ENCODE data around the gene ABHD16A. TPM values are rescaled to one million over a fixed set of nuclear protein-coding genes. Genes with fewer than 3 reads are reported as not detected.

ABHD16A gene
- total and polyA plus RNA-seq, 2 of the 13 experiments (the other 11 are each of a cell fraction or from before 2014, with no cell fraction given) = 43.5 to 45.4 TPM

- TF ChIP-seq ZBTB14 (CRISPR knock-in tag; IDR thresholded peaks at IDR 0.05) (no peak), TFAP4 (IDR thresholded peaks at IDR 0.05; ENCODE audit: borderline replicate concordance, low read depth) (peak; percentile 63), ZNF891 (CRISPR knock-in tag; IDR thresholded peaks at IDR 0.05) (peak; percentile 45), NR2C2 (CRISPR knock-in tag; IDR thresholded peaks at IDR 0.05; ENCODE audit: borderline replicate concordance) (peak; percentile 67; the same call in 1 of the 2 replicates), ZNF264 (CRISPR knock-in tag; IDR thresholded peaks at IDR 0.05) (peak; percentile 22; the same call in 1 of the 2 replicates), BRF2 (CRISPR knock-in tag; IDR thresholded peaks at IDR 0.05) (no peak), CREBL2 (CRISPR knock-in tag; IDR thresholded peaks at IDR 0.05; ENCODE audit: borderline replicate concordance) (no peak), GTF2F1 (IDR thresholded peaks at IDR 0.05; ENCODE audit: low read length) (no peak), ARNT (IDR thresholded peaks at IDR 0.05) (no peak), KLF12 (CRISPR knock-in tag; IDR thresholded peaks at IDR 0.05; ENCODE audit: borderline replicate concordance) (peak; percentile 58; the same call in 1 of the 2 replicates), GZF1 (CRISPR knock-in tag; IDR thresholded peaks at IDR 0.05) (peak; percentile 42; the same call in 1 of the 2 replicates), ZFP36L2 (CRISPR knock-in tag; IDR thresholded peaks at IDR 0.05) (no peak), ZNF460 (CRISPR knock-in tag; IDR thresholded peaks at IDR 0.05; ENCODE audit: borderline replicate concordance) (no peak; the same call in 1 of the 2 replicates), MLLT10 (CRISPR knock-in tag; IDR thresholded peaks at IDR 0.05) (no peak), SNRNP70 (IDR thresholded peaks at IDR 0.05; ENCODE audit: low read depth, low read length) (no peak), RBAK (CRISPR knock-in tag; IDR thresholded peaks at IDR 0.05) (no peak), ZNF614 (CRISPR knock-in tag; IDR thresholded peaks at IDR 0.05; ENCODE audit: borderline replicate concordance) (peak; percentile 55; the same call in 1 of the 2 replicates), MXD4 (CRISPR knock-in tag; IDR thresholded peaks at IDR 0.05) (peak; percentile 72; the same call in 1 of the 2 replicates), AHR (CRISPR knock-in tag; IDR thresholded peaks at IDR 0.05) (peak; percentile 18; the same call in 1 of the 2 replicates), TCF12 (IDR thresholded peaks at IDR 0.05) (no peak), TCF12 (CRISPR knock-in tag; IDR thresholded peaks at IDR 0.05) (no peak; the same call in 1 of the 2 replicates), ZNF383 (CRISPR knock-in tag; IDR thresholded peaks at IDR 0.05; ENCODE audit: borderline replicate concordance) (no peak), ARID3A (IDR thresholded peaks at IDR 0.05; ENCODE audit: low read depth, low read length) (peak; percentile 45; the same call in 1 of the 2 replicates), MNT (IDR thresholded peaks at IDR 0.05) (no peak)
These were observed at the start of gene ABHD16A (continued) for GRCh38 chr6:31702819-31703716.
